HG03565 (cell line): Measurements from ENCODE around the gene ITGA5.

ENCODE experiments used
- ATAC-seq: cut with Tn5 transposase; IDR thresholded peaks from one replicate; pipeline ENCODE4 v1.9.1; 2021; ENCODE audit warnings: mild to moderate bottlenecking, moderate library complexity; ENCODE audit not compliant: unreplicated experiment

The ITGA5 gene

GRCh38 chr12:54390176-54390667 is 28.8 kb downstream of the ITGA5 start:
- ATAC-seq: no peak

- ATAC-seq: no peak
Observed at GRCh38 chr12:54389607-54390175, 29.4 kb downstream of the ITGA5 start.

GRCh38 chr12:54389134-54389508 is 29.9 kb downstream of the ITGA5 start:
- no peak for ATAC-seq

- ATAC-seq: no peak
Observed at GRCh38 chr12:54388237-54389133, 30.6 kb downstream of the ITGA5 start.

GRCh38 chr12:54387114-54387467 is 32.0 kb downstream of the ITGA5 start:
- ATAC-seq: no peak

GRCh38 chr12:54386403-54387113 is 32.5 kb downstream of the ITGA5 start:
- ATAC-seq: no peak

GRCh38 chr12:54385251-54385914 is 33.7 kb downstream of the ITGA5 start:
- peak; percentile 58 for ATAC-seq

- ATAC-seq: peak; percentile 33
Observed at GRCh38 chr12:54384591-54385041, 34.5 kb downstream of the ITGA5 start, which contains the start of gene ZNF385A. Gene ZNF385A (minus strand): TSS chr12:54384733. CDS start chr12:54384514, 219 bp downstream.

GRCh38 chr12:54383041-54383609 is 35.9 kb downstream of the ITGA5 start:
- ATAC-seq: no peak

GRCh38 chr12:54381136-54381535 is 37.9 kb downstream of the ITGA5 start:
- no peak for ATAC-seq

- ATAC-seq: no peak
Observed at GRCh38 chr12:54379398-54380201, 39.5 kb downstream of the ITGA5 start.

GRCh38 chr12:54378796-54379397 is 40.2 kb downstream of the ITGA5 start:
- ATAC-seq: no peak

- no peak for ATAC-seq
Observed at GRCh38 chr12:54377797-54378515, 41.1 kb downstream of the ITGA5 start.

GRCh38 chr12:54377007-54377406 is 42.1 kb downstream of the ITGA5 start:
- no peak for ATAC-seq

GRCh38 chr12:54376596-54376995 is 42.5 kb downstream of the ITGA5 start:
- no peak for ATAC-seq

- no peak for ATAC-seq
Observed at GRCh38 chr12:54375259-54375579, 43.8 kb downstream of the ITGA5 start.

- no peak for ATAC-seq
Observed at GRCh38 chr12:54374562-54375258, 44.4 kb downstream of the ITGA5 start.
